Stimulated activated naive CD8-positive, alpha-beta T cell treated with anti-CD3 and anti-CD28 coated beads, Interleukin-15, amount 100 ng/mL, for 72 hours (primary cell): ENCODE data around the gene VWA2.
A peak's percentile ranks its signal among the peaks of the same experiment; 100 is the strongest.

ENCODE experiments used
- ATAC-seq: fragments of 150-1000 bp; cut with Tn5 transposase; 2 replicates; pipeline ENCODE4 v1.10.0; 2021; ENCODE audit warnings: mild to moderate bottlenecking, moderate library complexity
- DNase-seq, 2 donors: peaks; one replicate each; pipeline ENCODE4 v3.0.0; 2021 to 2022
- H3K27ac Mint-ChIP-seq, 2 donors: one replicate each; pipeline ENCODE4 v1.8.0; 2022; ENCODE audit warnings: mild to moderate bottlenecking in 2 of 2, mixed read lengths in 2 of 2, moderate library complexity in 2 of 2
- H3K27me3 Mint-ChIP-seq: one replicate; pipeline ENCODE4 v1.8.0; 2022; ENCODE audit warnings: mixed read lengths
- H3K4me1 Mint-ChIP-seq: one replicate; pipeline ENCODE4 v1.8.0; 2022; ENCODE audit warnings: mild to moderate bottlenecking, mixed read lengths
- H3K4me3 Mint-ChIP-seq, 2 donors: one replicate each; pipeline ENCODE4 v1.8.0; 2022; ENCODE audit warnings: mild to moderate bottlenecking in 2 of 2, mixed read lengths in 2 of 2, moderate library complexity in 1 of 2
- H3K9me3 Mint-ChIP-seq, 2 donors: one replicate each; pipeline ENCODE4 v1.8.0; 2022; ENCODE audit warnings: mixed read lengths in 2 of 2

Gene VWA2

DNA sequence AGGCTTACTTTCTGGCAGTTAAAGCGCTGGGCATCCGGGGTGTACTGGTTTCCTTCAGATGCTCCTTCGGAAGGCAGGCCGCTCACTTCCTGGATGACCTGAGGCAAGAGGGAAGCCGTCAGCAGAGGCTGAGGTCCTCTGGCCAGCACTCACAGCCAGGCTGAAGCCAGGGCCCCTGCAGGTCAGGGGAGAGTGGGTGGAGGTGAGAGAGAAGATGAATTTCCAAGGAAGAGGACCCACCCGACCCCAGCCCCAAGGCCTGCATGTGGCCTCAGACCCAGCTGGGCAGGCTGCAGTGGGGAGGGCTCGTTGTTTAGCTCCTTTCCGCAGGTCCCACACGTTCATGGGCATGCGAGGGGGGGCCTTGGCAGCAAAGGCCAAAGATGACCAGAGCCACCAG, 71.3 kb downstream of the VWA2 start:
- H3K9me3 Mint-ChIP-seq = no peaks in the 10 kb centered on the region
- ATAC-seq = no peak

DNA sequence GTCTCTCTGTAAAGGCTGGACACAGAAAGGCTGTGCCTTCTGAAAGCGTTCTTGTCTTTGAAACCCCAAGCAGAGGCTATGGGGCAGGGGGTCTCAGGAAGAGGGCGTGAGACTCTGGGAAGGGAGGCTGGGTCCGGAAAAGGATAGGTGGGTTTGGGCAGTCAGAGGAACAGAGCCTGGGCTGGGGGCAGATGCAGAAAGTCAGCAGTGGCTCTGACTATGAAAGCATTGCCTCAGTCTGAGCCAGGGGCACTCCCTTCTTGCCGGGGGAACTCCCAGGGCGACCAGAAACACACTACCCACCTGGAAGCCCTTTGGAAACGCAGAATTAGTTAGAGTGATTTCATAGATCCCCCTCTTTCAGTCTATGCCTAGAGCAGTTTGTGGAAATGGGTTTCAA, 72.0 kb downstream of the VWA2 start:
- H3K27me3 Mint-ChIP-seq = peaks cover 1% of the 10 kb centered on the region
- no peaks in the 10 kb centered on the region for H3K9me3 Mint-ChIP-seq
- ATAC-seq (no peak), DNase-seq (no peak)
- peaks cover 34% of the 10 kb centered on the region for H3K4me1 Mint-ChIP-seq
- peak overlapping the region in 1 of 2 donors; percentile 69 for H3K27ac Mint-ChIP-seq
- no peak overlapping the region for H3K4me3 Mint-ChIP-seq

More for the DNA sequence above, 71.3 kb downstream of the VWA2 start:
- H3K4me1 Mint-ChIP-seq = peaks cover 34% of the 10 kb centered on the region
- no peak overlapping the region for H3K4me3 Mint-ChIP-seq
- H3K27ac Mint-ChIP-seq = peak overlapping the region in 1 of 2 donors; percentile 89
- DNase-seq = no peak
- H3K27me3 Mint-ChIP-seq = no peaks in the 10 kb centered on the region

DNA sequence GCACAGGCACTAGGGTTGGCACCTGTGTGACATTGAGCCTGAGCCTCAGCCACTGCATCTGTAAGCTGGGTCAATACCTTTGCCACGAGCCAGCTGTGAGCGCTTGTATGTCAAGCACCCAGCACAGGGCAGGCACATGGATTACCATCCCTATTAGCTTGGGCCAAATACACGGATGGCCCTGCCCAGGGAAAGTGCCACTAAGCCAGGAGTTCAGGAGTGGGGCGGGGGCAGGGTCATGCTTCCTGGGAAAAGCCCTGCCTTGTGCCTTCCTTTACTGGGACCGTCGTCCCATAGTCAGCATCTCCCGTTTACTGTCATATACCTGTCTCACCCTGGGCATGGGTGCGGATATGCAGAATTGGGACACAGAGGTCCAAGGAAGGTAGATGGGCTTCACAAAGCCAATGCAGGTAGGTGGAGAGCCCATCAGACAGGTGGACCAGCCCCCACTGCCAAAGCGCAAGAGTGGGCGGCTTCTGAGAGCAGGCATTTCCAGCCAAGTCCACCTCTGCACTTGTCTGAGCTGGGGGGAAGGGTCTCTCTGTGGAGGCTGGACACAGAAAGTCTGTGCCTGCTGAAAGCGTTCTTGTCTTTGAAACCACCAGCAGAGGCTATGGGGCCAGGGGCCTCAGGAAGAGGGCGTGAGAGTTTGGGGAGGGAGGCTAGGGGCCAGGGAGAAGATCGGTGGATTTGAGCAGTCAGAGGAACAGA, 72.6 kb downstream of the VWA2 start:
- no peak overlapping the region for H3K27ac Mint-ChIP-seq
- ATAC-seq (no peak), DNase-seq (no peak)
- H3K4me1 Mint-ChIP-seq = peaks cover 34% of the 10 kb centered on the region
- H3K27me3 Mint-ChIP-seq = peaks cover 7% of the 10 kb centered on the region
- H3K9me3 Mint-ChIP-seq = no peaks in the 10 kb centered on the region
- no peak overlapping the region for H3K4me3 Mint-ChIP-seq

DNA sequence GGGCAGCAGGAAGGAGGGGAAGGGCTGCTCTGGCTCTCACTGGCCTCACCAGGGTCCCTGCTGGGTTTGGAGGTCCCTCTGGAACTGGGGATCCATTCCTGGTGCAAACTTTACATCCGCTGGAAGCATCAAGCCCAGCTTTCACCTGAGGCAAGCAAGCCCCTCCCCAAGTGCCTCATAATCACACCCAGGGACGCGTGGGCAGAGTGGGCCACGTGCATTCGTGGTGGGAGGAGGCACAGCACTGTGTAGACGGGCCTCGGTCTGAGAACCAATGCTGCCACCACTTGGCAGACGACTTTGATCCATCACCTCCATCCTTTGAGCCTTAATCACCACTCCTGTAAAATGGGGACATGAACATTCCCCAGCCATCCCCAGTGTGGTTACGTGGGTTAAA, 74.1 kb downstream of the VWA2 start:
- Mint-ChIP-seq H3K4me1 (peaks cover 19% of the 10 kb centered on the region), H3K4me3 (no peak overlapping the region), H3K27ac (no peak overlapping the region), H3K27me3 (peaks cover 11% of the 10 kb centered on the region), H3K9me3 (no peaks in the 10 kb centered on the region)
- DNase-seq = no peak
- no peak for ATAC-seq

DNA sequence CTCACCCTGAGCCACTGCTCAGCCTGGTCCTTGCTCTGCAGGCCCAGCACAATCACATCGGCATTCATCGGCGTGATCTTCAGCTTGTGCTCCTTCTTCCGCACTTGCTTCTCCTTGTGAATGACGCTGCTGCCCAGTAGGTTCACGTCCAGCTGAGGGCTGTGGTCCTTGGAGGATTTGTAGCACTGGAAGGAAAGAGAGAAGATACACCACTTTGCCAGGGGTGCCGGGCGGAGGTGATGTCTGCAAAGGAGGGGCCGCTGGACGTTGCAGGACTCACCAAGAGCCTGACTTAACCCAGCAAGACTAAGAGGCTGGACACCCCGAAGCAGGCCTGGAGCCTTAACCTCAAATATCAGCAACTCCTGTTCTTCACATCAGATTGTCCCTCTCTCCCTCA, 74.8 kb downstream of the VWA2 start:
- Mint-ChIP-seq H3K4me1 (peaks cover 11% of the 10 kb centered on the region), H3K27me3 (peaks cover 11% of the 10 kb centered on the region)

DNA sequence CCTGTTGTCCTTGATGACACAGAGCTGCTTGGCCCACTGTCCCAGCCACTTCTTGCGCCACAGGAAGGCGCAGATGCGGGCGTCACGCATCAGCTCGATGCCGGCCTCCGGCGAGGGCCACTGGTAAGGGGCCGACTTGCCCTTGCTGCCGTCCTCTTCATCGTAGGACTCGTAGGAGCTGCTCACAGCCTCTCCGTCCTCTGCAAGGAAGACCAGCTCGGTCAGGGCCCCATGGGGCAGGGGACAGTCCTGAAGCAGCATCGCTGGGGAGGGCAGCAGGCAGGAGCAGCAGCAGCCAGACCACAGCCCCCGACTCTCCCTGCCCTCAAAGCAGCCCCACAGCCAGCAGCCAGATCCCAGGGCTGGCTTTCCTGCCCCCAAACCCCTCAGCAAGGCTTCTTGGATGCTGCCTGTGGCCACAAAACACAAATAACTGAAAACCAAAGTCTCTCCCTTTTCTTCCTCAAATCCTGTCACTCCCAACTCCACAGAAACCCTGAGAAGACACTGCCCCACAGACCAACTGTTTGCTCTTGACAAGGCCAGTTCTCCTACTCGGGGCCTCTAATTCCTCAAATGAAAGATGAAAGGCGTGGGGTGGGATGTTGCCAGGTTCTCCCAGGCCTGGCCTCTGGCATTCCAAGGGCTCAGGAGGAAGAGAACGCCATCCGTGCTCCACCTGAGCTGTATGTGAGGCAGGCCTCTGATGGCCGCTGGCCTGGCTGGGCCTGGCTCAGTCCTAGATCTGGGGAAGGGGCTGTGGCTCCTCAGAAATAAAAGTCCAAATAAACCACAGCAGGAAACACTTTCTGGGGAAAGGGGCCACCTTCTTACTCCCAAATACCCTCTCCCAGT, 76.7 kb downstream of the VWA2 start:
- peaks cover 11% of the 10 kb centered on the region for H3K27me3 Mint-ChIP-seq
- H3K4me1 Mint-ChIP-seq = peaks cover 4% of the 10 kb centered on the region
- ATAC-seq (no peak), DNase-seq (no peak)
- no peak overlapping the region for H3K4me3 Mint-ChIP-seq
- H3K27ac Mint-ChIP-seq = peak overlapping the region in 1 of 2 donors; percentile 84
- no peaks in the 10 kb centered on the region for H3K9me3 Mint-ChIP-seq

More for the DNA sequence above, 74.8 kb downstream of the VWA2 start:
- no peak for ATAC-seq
- H3K27ac Mint-ChIP-seq = no peak overlapping the region
- H3K4me3 Mint-ChIP-seq = no peak overlapping the region
- no peak for DNase-seq
- no peaks in the 10 kb centered on the region for H3K9me3 Mint-ChIP-seq

DNA sequence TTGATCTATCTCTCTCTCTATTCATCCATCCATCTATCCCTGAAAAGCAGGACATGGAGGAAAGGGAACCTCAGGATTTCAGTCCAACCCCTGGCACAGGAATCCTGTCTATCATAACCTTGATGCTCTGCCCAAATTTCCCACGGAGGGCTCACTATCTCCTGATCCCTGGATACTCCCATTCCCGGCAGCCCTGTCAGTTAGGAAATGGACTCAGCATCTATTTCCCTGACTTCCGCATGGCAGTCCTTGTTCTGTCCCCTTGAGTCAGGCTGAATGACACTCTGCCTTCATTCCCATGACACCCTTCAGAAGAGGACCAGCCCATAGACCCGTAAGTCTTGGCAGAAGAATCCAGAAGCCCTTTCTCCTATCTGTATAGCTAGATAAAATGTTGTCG, 77.7 kb downstream of the VWA2 start:
- Mint-ChIP-seq H3K27ac (peak overlapping the region in 1 of 2 donors; percentile 15), H3K27me3 (peaks cover 11% of the 10 kb centered on the region), H3K4me3 (no peak overlapping the region), H3K9me3 (no peaks in the 10 kb centered on the region), H3K4me1 (no peaks in the 10 kb centered on the region)
- DNase-seq (no peak), ATAC-seq (no peak)

DNA sequence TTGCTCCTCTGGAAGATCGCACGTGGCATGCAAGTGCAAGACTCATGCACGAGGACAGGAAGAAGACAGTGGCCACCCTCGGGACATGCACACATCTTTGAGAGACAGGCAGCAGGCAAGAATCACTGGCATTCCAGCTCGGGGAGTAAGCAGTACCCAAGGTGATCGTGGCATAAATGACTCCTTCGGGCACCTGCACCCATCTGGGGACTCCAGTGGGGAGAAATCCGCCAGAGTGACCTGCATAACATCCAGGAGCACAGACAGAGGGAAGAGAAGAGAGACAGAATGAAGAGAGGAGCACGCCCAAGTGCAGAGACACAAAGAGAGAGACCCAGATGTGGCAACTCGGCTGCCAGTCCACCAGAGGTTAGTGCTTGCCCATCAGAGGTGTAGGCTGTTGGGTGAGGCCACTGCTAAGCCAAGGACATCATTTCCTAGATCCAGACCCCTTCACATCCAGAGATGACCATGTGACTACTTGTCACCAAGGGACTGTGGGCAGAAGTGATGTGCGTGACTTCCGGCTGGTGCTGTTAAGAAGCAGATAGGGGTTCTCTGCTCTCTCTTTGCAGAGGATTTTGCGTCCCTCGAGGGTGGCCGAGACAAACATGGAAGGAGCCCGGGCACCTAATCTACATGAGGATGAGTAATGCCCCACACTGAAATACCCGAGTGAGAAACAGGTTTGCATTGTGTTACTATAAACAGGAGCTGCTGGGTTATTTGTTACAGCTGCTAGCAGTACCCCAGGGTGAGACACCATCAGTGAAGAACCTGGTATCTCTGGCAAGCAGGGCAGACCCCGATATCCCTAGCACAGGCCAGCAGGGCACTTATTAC, 80.6 kb downstream of the VWA2 start:
- H3K27me3 Mint-ChIP-seq = peaks cover 11% of the 10 kb centered on the region
- DNase-seq (no peak), ATAC-seq (peak; percentile 35)
- no peaks in the 10 kb centered on the region for H3K4me1 Mint-ChIP-seq
- H3K4me3 Mint-ChIP-seq = no peak overlapping the region
- H3K9me3 Mint-ChIP-seq = no peaks in the 10 kb centered on the region
- H3K27ac Mint-ChIP-seq = no peak overlapping the region

DNA sequence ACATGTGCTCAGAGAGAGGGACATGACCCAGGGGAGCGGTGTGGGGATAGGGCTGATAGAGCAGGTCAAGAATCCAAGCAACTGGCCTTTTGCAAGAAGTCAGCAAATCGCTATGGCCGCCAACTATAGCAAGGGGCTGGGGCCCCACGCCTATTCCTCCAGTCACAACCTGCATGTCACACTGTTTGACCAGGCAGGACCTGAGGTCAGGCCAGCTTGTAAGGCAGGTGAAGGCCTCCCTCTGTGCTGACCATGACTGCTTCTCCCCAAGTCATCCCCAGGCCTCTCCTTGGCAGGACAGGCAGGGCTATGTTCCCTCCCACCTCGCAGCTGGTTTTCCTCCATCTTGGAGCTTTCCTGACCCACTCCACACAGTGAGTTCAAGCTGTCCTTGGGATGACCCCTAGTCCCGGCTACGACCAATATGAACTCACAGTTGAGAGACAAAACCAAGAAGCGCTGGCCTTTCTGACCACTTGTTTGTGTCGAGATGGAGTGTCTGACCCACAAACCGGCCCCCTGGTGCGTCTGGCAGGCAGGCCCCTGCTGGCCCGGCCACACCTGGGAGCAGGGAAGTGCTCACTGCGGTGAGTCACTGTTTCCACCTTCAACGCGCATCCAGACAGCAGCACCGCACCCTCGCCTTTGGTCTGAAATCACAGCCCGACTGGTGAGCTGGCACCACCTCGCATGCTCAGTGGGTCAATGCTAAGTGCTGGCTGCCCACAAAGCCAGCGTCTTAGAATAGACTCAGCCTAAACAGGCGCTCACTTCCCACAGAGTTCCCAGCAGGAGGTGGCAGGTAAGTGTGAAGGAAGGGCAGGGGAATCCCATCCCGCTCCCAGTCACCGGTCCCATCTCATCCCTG, 81.4 kb downstream of the VWA2 start:
- DNase-seq = no peak
- peaks cover 11% of the 10 kb centered on the region for H3K27me3 Mint-ChIP-seq
- no peaks in the 10 kb centered on the region for H3K9me3 Mint-ChIP-seq
- no peak for ATAC-seq
- H3K27ac Mint-ChIP-seq = no peak overlapping the region
- H3K4me3 Mint-ChIP-seq = no peak overlapping the region
- H3K4me1 Mint-ChIP-seq = no peaks in the 10 kb centered on the region

DNA sequence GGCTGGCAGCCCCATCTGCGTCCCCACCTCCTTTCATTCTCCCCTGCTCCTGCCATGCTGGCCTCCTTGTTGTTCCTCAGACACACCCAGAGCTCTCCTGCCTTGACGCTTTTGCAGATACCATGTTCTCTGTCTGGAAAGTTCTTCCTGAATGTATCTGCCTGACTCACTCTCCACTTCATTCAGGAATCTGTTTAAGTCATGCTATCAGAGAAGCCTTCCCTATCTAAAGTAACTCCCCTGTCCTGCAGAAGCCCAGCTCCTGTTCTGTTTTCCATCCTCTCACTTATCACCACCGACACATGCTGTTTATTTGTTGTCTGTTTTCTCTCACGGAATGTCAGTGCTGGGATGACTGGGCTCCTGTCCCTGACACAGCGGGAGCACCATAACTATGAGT, 83.3 kb downstream of the VWA2 start:
- Mint-ChIP-seq H3K9me3 (no peaks in the 10 kb centered on the region), H3K4me1 (no peaks in the 10 kb centered on the region), H3K27ac (no peak overlapping the region), H3K4me3 (no peak overlapping the region), H3K27me3 (no peaks in the 10 kb centered on the region)
- no peak for ATAC-seq
- no peak for DNase-seq

DNA sequence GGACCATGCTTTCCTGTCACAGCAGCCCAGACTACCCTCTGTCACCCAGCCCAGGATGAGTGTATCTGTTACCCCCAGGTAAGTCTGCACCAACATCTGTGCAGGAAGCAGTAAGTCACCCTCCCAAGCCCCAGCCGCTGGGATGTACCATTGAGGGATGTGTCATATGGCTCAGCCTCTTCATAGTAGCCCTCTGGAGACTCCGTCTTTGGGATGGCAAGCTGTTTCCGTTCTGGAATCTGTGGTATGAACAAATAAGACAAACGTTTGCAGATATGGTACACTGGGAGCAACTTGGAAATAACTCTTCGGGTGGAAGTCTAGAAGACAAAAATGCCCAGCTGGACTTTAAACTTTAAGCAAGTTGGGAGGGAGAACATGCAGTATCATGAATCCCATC, 84.0 kb downstream of the VWA2 start:
- no peaks in the 10 kb centered on the region for H3K9me3 Mint-ChIP-seq
- H3K27ac Mint-ChIP-seq = no peak overlapping the region
- no peaks in the 10 kb centered on the region for H3K27me3 Mint-ChIP-seq
- ATAC-seq (no peak), DNase-seq (no peak)
- H3K4me1 Mint-ChIP-seq = no peaks in the 10 kb centered on the region
- no peak overlapping the region for H3K4me3 Mint-ChIP-seq

DNA sequence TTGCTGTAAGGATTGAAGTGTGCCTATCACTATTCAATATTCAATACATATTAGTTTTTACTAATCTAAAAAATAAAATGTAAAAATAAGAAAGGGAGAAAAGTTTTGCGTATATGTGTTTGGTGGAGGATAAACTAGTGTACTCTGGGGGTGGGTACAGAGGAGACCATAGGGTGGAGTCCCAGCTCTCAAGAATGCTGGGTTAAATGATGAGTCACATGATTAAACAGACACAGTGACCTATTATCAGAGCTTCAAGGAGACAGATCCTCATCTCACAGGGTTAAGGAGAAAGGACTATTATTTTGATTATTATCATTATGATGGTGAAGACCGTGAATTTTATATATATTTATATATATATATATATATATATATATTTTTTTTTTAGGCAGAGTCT, 87.7 kb downstream of the VWA2 start:
- peak overlapping the region in 1 of 2 donors; percentile 75 for H3K27ac Mint-ChIP-seq
- H3K4me3 Mint-ChIP-seq = no peak overlapping the region
- no peaks in the 10 kb centered on the region for H3K9me3 Mint-ChIP-seq
- H3K27me3 Mint-ChIP-seq = no peaks in the 10 kb centered on the region
- no peak for DNase-seq
- no peak for ATAC-seq
- peaks cover 17% of the 10 kb centered on the region for H3K4me1 Mint-ChIP-seq

DNA sequence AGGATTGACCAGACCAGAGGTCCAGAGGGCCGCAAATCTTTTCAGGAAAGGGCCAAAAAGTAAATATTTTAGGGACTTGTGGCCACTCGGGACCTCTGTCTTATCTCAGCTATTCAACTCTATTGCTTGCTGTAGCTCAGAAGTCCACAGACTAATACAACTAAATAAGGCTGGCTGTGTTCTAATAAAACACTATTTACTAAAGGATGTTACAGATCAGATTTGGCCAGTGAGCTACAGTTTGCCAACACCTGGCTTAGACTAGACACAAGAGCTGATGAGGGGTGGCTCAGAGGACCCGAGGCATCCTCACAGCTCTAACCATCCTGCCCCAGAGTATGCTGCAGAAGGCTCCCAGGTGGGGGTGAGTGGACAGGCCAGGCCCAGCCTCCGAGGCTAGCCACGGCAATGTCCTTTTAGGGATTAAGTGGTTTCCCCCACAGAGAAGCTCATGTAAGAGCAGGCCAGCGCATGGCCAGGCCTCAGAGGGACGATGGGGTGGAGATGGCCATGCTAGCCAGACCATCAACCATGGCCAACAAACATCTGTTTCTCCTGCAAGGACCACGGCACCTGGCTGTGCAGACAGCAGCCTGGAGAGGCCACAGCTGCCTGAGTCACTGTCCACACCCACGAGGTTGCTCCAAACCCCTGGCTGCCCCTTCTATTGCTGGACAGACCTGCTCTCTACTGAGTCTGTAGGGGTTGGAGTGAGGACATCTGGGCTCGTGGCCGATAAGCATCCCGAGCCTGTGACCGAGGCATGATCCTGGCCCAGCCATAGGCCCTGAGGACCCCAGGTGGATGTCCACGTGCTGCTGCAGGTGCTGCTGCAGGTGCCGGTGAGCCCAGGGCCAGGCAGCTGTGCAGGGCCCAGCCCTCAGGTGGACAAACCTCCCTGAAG, 88.7 kb downstream of the VWA2 start:
- ATAC-seq (no peak), DNase-seq (no peak)
- peak overlapping the region in 1 of 2 donors; percentile 59 for H3K27ac Mint-ChIP-seq
- no peak overlapping the region for H3K4me3 Mint-ChIP-seq
- H3K27me3 Mint-ChIP-seq = no peaks in the 10 kb centered on the region
- H3K9me3 Mint-ChIP-seq = no peaks in the 10 kb centered on the region
- peaks cover 18% of the 10 kb centered on the region for H3K4me1 Mint-ChIP-seq

DNA sequence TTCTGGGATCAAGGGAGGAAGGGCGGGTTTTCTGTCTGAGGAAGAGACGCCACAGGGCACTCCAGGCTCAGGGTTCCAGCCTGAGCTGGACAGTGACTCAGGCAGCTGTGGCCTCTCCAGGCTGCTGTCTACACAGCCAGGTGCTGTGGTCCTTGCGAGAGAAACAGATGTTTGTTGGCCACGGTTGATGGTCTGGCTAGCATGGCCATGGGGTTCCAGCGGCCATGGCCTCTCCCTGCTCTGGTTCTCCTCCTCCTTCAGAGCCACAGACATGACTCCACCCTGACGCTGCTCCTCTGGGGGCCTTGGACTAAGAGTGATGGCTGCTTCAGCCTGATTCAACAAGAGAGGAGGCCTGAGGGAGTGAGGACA, 89.4 kb downstream of the VWA2 start:
- H3K27me3 Mint-ChIP-seq = no peaks in the 10 kb centered on the region
- ATAC-seq = no peak
- peaks cover 24% of the 10 kb centered on the region for H3K4me1 Mint-ChIP-seq
- H3K4me3 Mint-ChIP-seq = no peak overlapping the region
- H3K9me3 Mint-ChIP-seq = no peaks in the 10 kb centered on the region
- H3K27ac Mint-ChIP-seq = no peak overlapping the region
- DNase-seq = no peak
